SK-N-MC (cell line): ENCODE data around the gene ABAT.

Experiments
- DNase-seq: peaks from one replicate; pipeline ENCODE4 v3.0.0-alpha.2; 2011; ENCODE audit warnings: low read depth, low spot score
- H3K27ac ChIP-seq: fragments of 200-600 bp; sonication (generic); 2 replicates; pipeline ENCODE4 v1.5.1; 2016; ENCODE audit warnings: mixed run types
- H3K36me3 ChIP-seq: fragments of 200-600 bp; sonication (generic); 2 replicates; pipeline ENCODE4 v1.6.1; 2017; ENCODE audit warnings: antibody characterized with exemption, low read length, mixed read lengths; ENCODE audit not compliant: insufficient read depth
- H3K4me3 ChIP-seq: fragments of 200-600 bp; sonication (generic); 2 replicates; pipeline ENCODE4 v1.5.1; 2016
- H3K9ac ChIP-seq: fragments of 200-600 bp; sonication (generic); 2 replicates; pipeline ENCODE4 v1.8.0; 2017; ENCODE audit warnings: mixed run types, mixed read lengths; ENCODE audit not compliant: insufficient read length
- H3K9me3 ChIP-seq: fragments of 200-600 bp; sonication (generic); 2 replicates; pipeline ENCODE4 v1.6.1; 2017; ENCODE audit warnings: low read depth, mild to moderate bottlenecking, antibody characterized with exemption, low read length, moderate library complexity, mixed read lengths
- EZH2 ChIP-seq: fragments of 200-600 bp; sonication (generic); IDR thresholded peaks from one replicate; pipeline ENCODE4 v1.6.1; 2017; ENCODE audit warnings: antibody characterized with exemption
- FOXP2 ChIP-seq: optimal IDR thresholded peaks from 2 replicates; pipeline ENCODE3; 2011; ENCODE audit warnings: mild to moderate bottlenecking, moderate library complexity; ENCODE audit not compliant: insufficient read depth; ENCODE audit errors: extremely low read length, control extremely low read depth
- POLR2AphosphoS5 ChIP-seq: IDR thresholded peaks from 2 replicates; pipeline ENCODE4 v1.6.1; 2012; ENCODE audit warnings: mild to moderate bottlenecking, low read depth, low read length, borderline replicate concordance

ABAT gene

GRCh38 chr16:8725513-8726178, 51.2 kb downstream of the ABAT start:
- no peaks in the 10 kb centered on the region for H3K9me3 ChIP-seq
- TF ChIP-seq EZH2 (no peak), POLR2AphosphoS5 (no peak), FOXP2 (no peak)
- no peaks in the 10 kb centered on the region for H3K36me3 ChIP-seq
- H3K9ac ChIP-seq, result no peak overlapping the region
- no peak for DNase-seq
- H3K27ac ChIP-seq, result no peak overlapping the region
- H3K4me3 ChIP-seq, result no peak overlapping the region

- Histone ChIP-seq H3K27ac (no peak overlapping the region), H3K36me3 (no peaks in the 10 kb centered on the region), H3K4me3 (no peak overlapping the region), H3K9ac (no peak overlapping the region), H3K9me3 (no peaks in the 10 kb centered on the region)
- TF ChIP-seq FOXP2 (no peak), EZH2 (no peak), POLR2AphosphoS5 (no peak)
- no peak for DNase-seq
Measured at GRCh38 chr16:8727131-8727806, 52.9 kb downstream of the ABAT start.

- H3K9me3 ChIP-seq, result no peaks in the 10 kb centered on the region
- TF ChIP-seq FOXP2 (no peak), EZH2 (no peak), POLR2AphosphoS5 (no peak)
- no peaks in the 10 kb centered on the region for H3K36me3 ChIP-seq
- no peak overlapping the region for H3K27ac ChIP-seq
- H3K9ac ChIP-seq, result no peak overlapping the region
- DNase-seq, result no peak
- H3K4me3 ChIP-seq, result no peak overlapping the region
Measured at GRCh38 chr16:8727857-8728618, 53.6 kb downstream of the ABAT start.

- DNase-seq, result no peak
- Histone ChIP-seq H3K27ac (no peak overlapping the region), H3K9me3 (no peaks in the 10 kb centered on the region), H3K4me3 (no peak overlapping the region), H3K9ac (no peak overlapping the region), H3K36me3 (no peaks in the 10 kb centered on the region)
- TF ChIP-seq EZH2, result no peak
- TF ChIP-seq POLR2AphosphoS5, result no peak
- TF ChIP-seq FOXP2, result no peak
Measured at GRCh38 chr16:8729779-8730334, 55.4 kb downstream of the ABAT start.

GRCh38 chr16:8730335-8730915, 56.0 kb downstream of the ABAT start:
- H3K27ac ChIP-seq, result no peak overlapping the region
- no peak for DNase-seq
- H3K36me3 ChIP-seq, result no peaks in the 10 kb centered on the region
- no peak for TF ChIP-seq POLR2AphosphoS5
- TF ChIP-seq EZH2, result no peak
- no peak for TF ChIP-seq FOXP2
- no peak overlapping the region for H3K4me3 ChIP-seq
- H3K9me3 ChIP-seq, result no peaks in the 10 kb centered on the region
- no peak overlapping the region for H3K9ac ChIP-seq

- Histone ChIP-seq H3K4me3 (no peak overlapping the region), H3K36me3 (no peaks in the 10 kb centered on the region), H3K9me3 (no peaks in the 10 kb centered on the region), H3K9ac (no peak overlapping the region), H3K27ac (no peak overlapping the region)
- TF ChIP-seq POLR2AphosphoS5 (no peak), FOXP2 (no peak), EZH2 (no peak)
- no peak for DNase-seq
Measured at GRCh38 chr16:8733849-8734540, 59.6 kb downstream of the ABAT start.

GRCh38 chr16:8735574-8735973, 61.2 kb downstream of the ABAT start:
- Histone ChIP-seq H3K9me3 (no peaks in the 10 kb centered on the region), H3K4me3 (no peak overlapping the region), H3K9ac (no peak overlapping the region), H3K27ac (no peak overlapping the region), H3K36me3 (no peaks in the 10 kb centered on the region)
- no peak for DNase-seq
- no peak for TF ChIP-seq EZH2
- no peak for TF ChIP-seq FOXP2
- TF ChIP-seq POLR2AphosphoS5, result no peak

- Histone ChIP-seq H3K27ac (no peak overlapping the region), H3K9ac (no peak overlapping the region)
- no peak for TF ChIP-seq FOXP2
- no peak for TF ChIP-seq POLR2AphosphoS5
- no peak for TF ChIP-seq EZH2
Measured at GRCh38 chr16:8736123-8736668, 61.8 kb downstream of the ABAT start.

More at GRCh38 chr16:8736123-8736668, 61.8 kb downstream of the ABAT start:
- Histone ChIP-seq H3K4me3 (no peak overlapping the region), H3K9me3 (no peaks in the 10 kb centered on the region), H3K36me3 (no peaks in the 10 kb centered on the region)
- DNase-seq, result no peak
